Gastrocnemius medialis (tissue), 4 donors: ENCODE data around the gene GLI2. TPM values are rescaled to one million over a fixed set of nuclear protein-coding genes. Genes with fewer than 3 reads are reported as not detected.

Experiments
- ATAC-seq, 2 donors: fragments of 150-250 bp; one replicate each; pipeline ENCODE4 v1.9.1; 2016
- DNase-seq, 2 donors: peaks; one replicate each; pipeline ENCODE4 v3.0.0-alpha.2; 2019
- H3K27ac ChIP-seq, 4 donors: fragments of 200-600 bp; sonication (generic); 1 replicate in 1 of 4; 2 replicates in 3 of 4; pipeline ENCODE4 v1.5.1; 2016 to 2018; ENCODE audit warnings: mild to moderate bottlenecking in 2 of 4, moderate library complexity in 1 of 4
- H3K27me3 ChIP-seq, 3 donors: fragments of 200-600 bp; sonication (generic) in 2 of 3; 1 replicate in 1 of 3; 2 replicates in 2 of 3; pipeline versions ENCODE4 v1.5.1 to v1.6.0; 2016 to 2019; ENCODE audit warnings: mild to moderate bottlenecking in 1 of 3, moderate library complexity in 1 of 3
- H3K36me3 ChIP-seq, 2 donors: fragments of 200-600 bp; sonication (generic) in 1 of 2; one replicate each; pipeline ENCODE4 v1.5.1; 2017 to 2018
- H3K4me1 ChIP-seq, 2 donors: fragments of 200-600 bp; sonication (generic) in 1 of 2; one replicate each; pipeline ENCODE4 v1.5.1; 2016 to 2017; ENCODE audit warnings: mild to moderate bottlenecking in 2 of 2
- H3K4me3 ChIP-seq, 4 donors: fragments of 200-600 bp; sonication (generic) in 3 of 4; 1 replicate in 1 of 4; 2 replicates in 3 of 4; pipeline ENCODE4 v1.5.1; 2016 to 2019; ENCODE audit warnings: mild to moderate bottlenecking in 2 of 4
- H3K9me3 ChIP-seq, 3 donors: fragments of 200-600 bp; sonication (generic) in 2 of 3; 1 replicate in 1 of 3; 2 replicates in 2 of 3; pipeline ENCODE4 v1.5.1; 2016 to 2019
- POLR2A ChIP-seq, 2 donors: fragments of 450-650 bp; IDR thresholded peaks; one replicate each; pipeline ENCODE4 v1.6.1; 2017; ENCODE audit warnings: antibody characterized with exemption in 2 of 2, mild to moderate bottlenecking in 2 of 2, moderate library complexity in 2 of 2
- in situ Hi-C, 4 donors: fragments of 200-750 bp; cut with MboI; loops; one replicate each; pipeline versions ENCODE4 v1.15.0 to v1.8.0; 2017; ENCODE audit warnings: low sequenced_read_pairs in 4 of 4
- intact Hi-C: fragments of 100-400 bp; cut with DNase I; formaldehyde crosslinking; loops from one replicate; pipeline ENCODE4 v1.15.1; 2023; ENCODE audit warnings: low total_unique reads
- total RNA-seq, 4 donors: library from RNA; depleted of rRNA; stranded (reverse); fragments of >200 nt; gene quantifications; one replicate each; pipeline versions ENCODE4 v1.1.0 to v1.2.3, GENCODE V29; 2016
- TF ChIP-seq, protein P1 (sequence below), 5 experiments: fragments of 450-650 bp in 3 of 5; fragments of 200-600 bp in 2 of 5; sonication (generic) in 2 of 5; IDR thresholded peaks in 4 of 5; conservative IDR thresholded peaks in 1 of 5; 1 replicate in 4 of 5; 2 replicates in 1 of 5; pipeline ENCODE4 v1.5.1; 2016 to 2019; ENCODE audit warnings: antibody characterized with exemption in 5 of 5, mild to moderate bottlenecking in 3 of 5, moderate library complexity in 3 of 5

GLI2 gene
- total RNA-seq, 4 donors from 2014 or later: 0.27 to 0.49 (median 0.29) TPM

GRCh38 chr2:120767486-120768005 lies 31.9 kb downstream of the GLI2 start:
- H3K9me3 ChIP-seq: no peaks in the 10 kb centered on the region
- peaks cover 0 to 8% of the 10 kb centered on the region in 2 donors for H3K4me1 ChIP-seq
- intact Hi-C loops: no loop called here
- H3K27ac ChIP-seq: no peak overlapping the region
- H3K36me3 ChIP-seq: no peaks in the 10 kb centered on the region
- H3K27me3 ChIP-seq: no peaks in the 10 kb centered on the region
- DNase-seq: peak in 1 of 2 donors; percentile 5
- in situ Hi-C loops: no loop called here
- TF ChIP-seq, protein P1, sequence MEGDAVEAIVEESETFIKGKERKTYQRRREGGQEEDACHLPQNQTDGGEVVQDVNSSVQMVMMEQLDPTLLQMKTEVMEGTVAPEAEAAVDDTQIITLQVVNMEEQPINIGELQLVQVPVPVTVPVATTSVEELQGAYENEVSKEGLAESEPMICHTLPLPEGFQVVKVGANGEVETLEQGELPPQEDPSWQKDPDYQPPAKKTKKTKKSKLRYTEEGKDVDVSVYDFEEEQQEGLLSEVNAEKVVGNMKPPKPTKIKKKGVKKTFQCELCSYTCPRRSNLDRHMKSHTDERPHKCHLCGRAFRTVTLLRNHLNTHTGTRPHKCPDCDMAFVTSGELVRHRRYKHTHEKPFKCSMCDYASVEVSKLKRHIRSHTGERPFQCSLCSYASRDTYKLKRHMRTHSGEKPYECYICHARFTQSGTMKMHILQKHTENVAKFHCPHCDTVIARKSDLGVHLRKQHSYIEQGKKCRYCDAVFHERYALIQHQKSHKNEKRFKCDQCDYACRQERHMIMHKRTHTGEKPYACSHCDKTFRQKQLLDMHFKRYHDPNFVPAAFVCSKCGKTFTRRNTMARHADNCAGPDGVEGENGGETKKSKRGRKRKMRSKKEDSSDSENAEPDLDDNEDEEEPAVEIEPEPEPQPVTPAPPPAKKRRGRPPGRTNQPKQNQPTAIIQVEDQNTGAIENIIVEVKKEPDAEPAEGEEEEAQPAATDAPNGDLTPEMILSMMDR (IDR thresholded peaks at IDR 0.05 in 4 of 5, conservative IDR thresholded peaks at IDR 0.05 in 1 of 5): no peak
- TF ChIP-seq POLR2A (IDR thresholded peaks at IDR 0.05): no peak
- ATAC-seq: no peak
- no peak overlapping the region for H3K4me3 ChIP-seq

DNA sequence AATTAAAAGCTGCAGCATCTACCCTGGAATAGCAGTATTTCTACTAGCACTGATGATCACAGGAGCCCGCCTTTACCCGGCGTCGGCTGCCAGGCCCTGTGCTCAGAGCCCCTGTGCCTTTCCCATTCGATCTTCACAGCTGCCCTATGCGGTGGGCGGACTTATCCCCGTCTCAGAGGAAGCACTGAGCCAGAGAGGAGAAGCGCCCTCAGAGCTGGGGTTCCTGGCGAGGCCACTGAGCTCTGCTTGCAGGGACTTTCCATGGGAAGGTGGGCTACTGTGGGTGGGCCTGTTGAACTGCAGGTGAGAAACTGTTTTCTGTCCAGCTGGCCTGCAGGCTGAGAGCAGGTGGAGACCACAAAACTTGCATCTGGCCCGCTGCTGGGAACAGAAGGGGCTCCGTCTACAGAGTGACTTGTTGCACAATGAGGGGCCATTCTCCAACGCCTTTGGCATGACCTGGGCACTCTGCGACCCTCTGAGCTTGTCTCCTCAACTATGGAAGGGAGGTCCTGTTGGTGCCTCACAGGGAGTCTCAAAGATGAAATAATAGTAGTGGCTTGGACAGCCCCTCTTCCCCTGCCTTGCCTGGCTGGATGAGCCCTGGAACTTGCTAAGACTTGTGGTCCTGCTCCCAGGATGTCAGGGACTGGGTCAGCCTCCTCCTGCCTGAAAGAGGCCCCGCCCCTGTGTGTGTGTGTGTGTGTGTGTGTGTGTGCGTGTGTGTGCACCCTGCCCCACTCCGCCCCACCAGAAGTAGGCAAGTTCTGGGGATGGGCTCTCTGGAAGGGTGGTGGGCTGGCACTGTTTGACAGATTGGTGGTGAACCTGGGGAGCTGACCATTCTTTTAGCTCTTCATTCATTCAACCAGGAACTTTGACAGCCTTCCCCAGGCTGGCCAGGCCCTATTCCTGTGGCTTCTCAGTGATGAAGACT lies 32.7 kb downstream of the GLI2 start:
- no peaks in the 10 kb centered on the region for H3K36me3 ChIP-seq
- H3K27me3 ChIP-seq: no peaks in the 10 kb centered on the region
- DNase-seq (no peak), ATAC-seq (no peak)
- TF ChIP-seq POLR2A (IDR thresholded peaks at IDR 0.05): no peak
- TF ChIP-seq, protein P1 (IDR thresholded peaks at IDR 0.05 in 4 of 5, conservative IDR thresholded peaks at IDR 0.05 in 1 of 5): no peak
- no peaks in the 10 kb centered on the region for H3K9me3 ChIP-seq
- no peak overlapping the region for H3K27ac ChIP-seq
- no peak overlapping the region for H3K4me3 ChIP-seq
- in situ Hi-C loops (no loop called here), intact Hi-C loops (no loop called here)
- peaks cover 0 to 8% of the 10 kb centered on the region in 2 donors for H3K4me1 ChIP-seq

DNA sequence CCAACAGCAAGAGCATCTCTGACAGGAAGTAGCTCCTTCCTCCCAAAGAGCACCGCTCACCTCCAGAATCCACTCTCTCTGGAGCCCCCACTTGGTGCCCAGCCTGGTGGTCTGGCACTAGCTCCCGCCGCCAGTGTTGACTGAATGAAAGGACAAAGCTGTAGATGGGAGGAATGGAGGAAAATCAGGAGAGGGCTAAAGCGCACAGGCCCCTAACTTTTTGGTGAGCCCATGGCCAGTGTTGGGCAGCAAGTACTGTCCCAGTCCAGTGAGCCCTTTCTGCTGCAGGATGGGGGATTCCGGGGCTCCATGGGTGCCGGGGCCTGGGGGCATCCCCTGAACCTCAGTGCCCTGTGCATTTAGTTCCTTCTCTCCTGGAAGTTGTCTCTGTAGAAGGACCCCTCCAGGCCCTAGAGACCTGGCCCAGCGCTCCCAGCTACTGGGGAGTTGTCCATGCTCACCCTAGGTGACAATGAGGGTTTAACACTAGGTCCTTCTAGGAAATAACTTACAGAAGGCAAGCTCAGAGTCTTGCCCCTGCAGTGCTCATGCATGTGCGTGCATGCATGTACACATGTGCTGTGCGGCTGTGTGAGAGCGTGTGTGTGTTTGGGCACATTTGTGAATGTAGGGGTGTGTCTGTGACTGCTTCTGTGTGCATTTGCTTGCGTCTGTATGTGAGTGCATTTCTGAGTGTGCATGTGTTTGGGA lies 33.6 kb downstream of the GLI2 start:
- no peaks in the 10 kb centered on the region for H3K9me3 ChIP-seq
- no peaks in the 10 kb centered on the region for H3K27me3 ChIP-seq
- no peak overlapping the region for H3K4me3 ChIP-seq
- ATAC-seq: no peak
- intact Hi-C loops: no loop called here
- in situ Hi-C loops: no loop called here
- no peaks in the 10 kb centered on the region for H3K36me3 ChIP-seq
- H3K4me1 ChIP-seq: peaks cover 0 to 8% of the 10 kb centered on the region in 2 donors
- no peak overlapping the region for H3K27ac ChIP-seq
- TF ChIP-seq POLR2A (IDR thresholded peaks at IDR 0.05): no peak
- TF ChIP-seq, protein P1 (IDR thresholded peaks at IDR 0.05 in 4 of 5, conservative IDR thresholded peaks at IDR 0.05 in 1 of 5): no peak
- no peak for DNase-seq

DNA sequence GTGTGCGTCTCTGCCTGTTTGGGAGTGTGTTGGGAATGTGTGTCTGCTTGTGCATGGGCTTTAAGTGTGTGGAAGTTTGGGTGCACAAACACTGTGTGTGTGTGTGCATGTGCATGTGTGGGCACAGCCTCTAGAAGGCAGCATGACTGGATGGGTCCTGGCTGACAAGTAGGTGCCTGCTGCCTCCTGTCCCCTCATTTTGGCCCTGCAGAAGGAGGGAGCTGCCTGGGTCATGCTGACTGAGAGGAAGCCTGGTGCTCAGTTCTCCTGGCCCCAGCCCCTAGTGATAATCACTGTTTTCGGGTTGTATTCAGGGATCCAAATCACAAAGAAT lies 34.1 kb downstream of the GLI2 start:
- TF ChIP-seq, protein P1 (IDR thresholded peaks at IDR 0.05 in 4 of 5, conservative IDR thresholded peaks at IDR 0.05 in 1 of 5): no peak
- TF ChIP-seq POLR2A (IDR thresholded peaks at IDR 0.05): no peak
- intact Hi-C loops: no loop called here

More for the DNA sequence above, 34.1 kb downstream of the GLI2 start:
- ATAC-seq (no peak), DNase-seq (no peak)
- Histone ChIP-seq H3K27ac (no peak overlapping the region), H3K27me3 (no peaks in the 10 kb centered on the region), H3K4me3 (no peak overlapping the region), H3K9me3 (no peaks in the 10 kb centered on the region), H3K36me3 (no peaks in the 10 kb centered on the region), H3K4me1 (peaks cover 0 to 8% of the 10 kb centered on the region in 2 donors)
- in situ Hi-C loops: no loop called here
